Mucosa of rectum (tissue), 2 donors: ENCODE measurements around the gene CTRB1.

ENCODE experiments used
- H3K27ac ChIP-seq, 2 donors: one replicate each; pipeline ENCODE4 v1.7.0; 2013; ENCODE audit warnings: inconsistent platforms in 2 of 2, low read depth in 2 of 2, low read length in 2 of 2
- H3K27me3 ChIP-seq, 2 donors: one replicate each; pipeline ENCODE4 v1.7.0; 2013; ENCODE audit warnings: low read length in 2 of 2; ENCODE audit not compliant: control insufficient read depth in 2 of 2, insufficient read depth in 2 of 2
- H3K36me3 ChIP-seq, 2 donors: one replicate each; pipeline ENCODE4 v1.7.0; 2013; ENCODE audit warnings: low read length in 2 of 2; ENCODE audit not compliant: control insufficient read depth in 2 of 2, insufficient read depth in 2 of 2
- H3K4me1 ChIP-seq, 2 donors: one replicate each; pipeline ENCODE4 v1.7.0; 2013; ENCODE audit warnings: low read length in 2 of 2, mild to moderate bottlenecking in 1 of 2; ENCODE audit not compliant: control insufficient read depth in 2 of 2, insufficient read depth in 2 of 2
- H3K4me3 ChIP-seq, 2 donors: one replicate each; pipeline ENCODE4 v1.7.0; 2013; ENCODE audit warnings: low read length in 2 of 2
- H3K9ac ChIP-seq, 2 donors: one replicate each; pipeline ENCODE4 v1.7.0; 2013; ENCODE audit warnings: low read length in 2 of 2, low read depth in 1 of 2, mild to moderate bottlenecking in 1 of 2
- H3K9me3 ChIP-seq, 2 donors: one replicate each; pipeline ENCODE4 v1.7.0; 2013; ENCODE audit warnings: low read length in 2 of 2; ENCODE audit not compliant: control insufficient read depth in 2 of 2
- donor health status: healthy.
- donor health status: Normal muscosa, but diverticular disease.

Gene CTRB1

DNA sequence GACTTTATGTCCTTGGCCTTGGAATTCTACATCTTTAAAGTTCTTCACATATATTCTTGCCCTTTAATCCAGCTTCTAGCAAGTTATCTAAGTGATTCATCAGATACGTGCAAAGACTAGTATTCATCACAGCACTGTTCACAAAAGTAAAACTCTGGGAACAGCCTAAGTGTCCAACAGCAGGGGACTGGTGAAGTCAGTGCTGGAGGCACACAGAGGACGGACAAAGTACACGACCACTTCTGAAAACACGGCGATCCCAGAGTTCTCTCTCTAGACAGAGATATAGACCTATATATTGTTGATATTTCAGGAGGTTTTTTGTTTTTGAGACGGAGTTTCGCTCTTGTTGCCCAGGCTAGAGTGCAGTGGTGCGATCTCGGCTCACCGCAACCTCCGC, 12.8 kb downstream of the CTRB1 start:
- H3K9ac ChIP-seq = no peak overlapping the region
- no peaks in the 10 kb centered on the region for H3K9me3 ChIP-seq
- H3K4me1 ChIP-seq = peaks cover 8% of the 10 kb centered on the region in 2 donors
- H3K4me3 ChIP-seq = no peak overlapping the region
- peaks cover 0 to 2% of the 10 kb centered on the region in 2 donors for H3K27me3 ChIP-seq
- no peak overlapping the region for H3K27ac ChIP-seq
- peaks cover 38 to 59% of the 10 kb centered on the region in 2 donors for H3K36me3 ChIP-seq

DNA sequence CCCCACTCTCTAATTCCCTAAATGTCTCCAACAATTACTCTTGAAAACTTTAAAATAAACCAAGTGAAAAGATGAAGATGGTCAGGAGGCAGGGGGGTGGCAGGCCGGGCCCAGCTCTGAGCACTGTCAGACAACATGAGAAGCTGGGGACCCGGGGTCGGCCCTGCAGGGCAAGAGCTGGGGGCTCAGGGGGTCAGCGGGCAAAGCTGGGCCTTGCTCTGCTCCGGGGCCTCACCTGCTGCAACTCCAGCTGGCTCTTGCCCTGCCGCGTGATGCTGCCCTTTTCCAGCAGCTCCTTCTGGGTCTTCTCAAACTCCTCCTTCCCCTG, 14.8 kb downstream of the CTRB1 start:
- Histone ChIP-seq H3K36me3 (peaks cover 38 to 54% of the 10 kb centered on the region in 2 donors), H3K9me3 (no peaks in the 10 kb centered on the region), H3K27me3 (no peaks in the 10 kb centered on the region), H3K9ac (no peak overlapping the region), H3K27ac (no peak overlapping the region), H3K4me3 (no peak overlapping the region), H3K4me1 (peaks cover 8% of the 10 kb centered on the region in 2 donors)

DNA sequence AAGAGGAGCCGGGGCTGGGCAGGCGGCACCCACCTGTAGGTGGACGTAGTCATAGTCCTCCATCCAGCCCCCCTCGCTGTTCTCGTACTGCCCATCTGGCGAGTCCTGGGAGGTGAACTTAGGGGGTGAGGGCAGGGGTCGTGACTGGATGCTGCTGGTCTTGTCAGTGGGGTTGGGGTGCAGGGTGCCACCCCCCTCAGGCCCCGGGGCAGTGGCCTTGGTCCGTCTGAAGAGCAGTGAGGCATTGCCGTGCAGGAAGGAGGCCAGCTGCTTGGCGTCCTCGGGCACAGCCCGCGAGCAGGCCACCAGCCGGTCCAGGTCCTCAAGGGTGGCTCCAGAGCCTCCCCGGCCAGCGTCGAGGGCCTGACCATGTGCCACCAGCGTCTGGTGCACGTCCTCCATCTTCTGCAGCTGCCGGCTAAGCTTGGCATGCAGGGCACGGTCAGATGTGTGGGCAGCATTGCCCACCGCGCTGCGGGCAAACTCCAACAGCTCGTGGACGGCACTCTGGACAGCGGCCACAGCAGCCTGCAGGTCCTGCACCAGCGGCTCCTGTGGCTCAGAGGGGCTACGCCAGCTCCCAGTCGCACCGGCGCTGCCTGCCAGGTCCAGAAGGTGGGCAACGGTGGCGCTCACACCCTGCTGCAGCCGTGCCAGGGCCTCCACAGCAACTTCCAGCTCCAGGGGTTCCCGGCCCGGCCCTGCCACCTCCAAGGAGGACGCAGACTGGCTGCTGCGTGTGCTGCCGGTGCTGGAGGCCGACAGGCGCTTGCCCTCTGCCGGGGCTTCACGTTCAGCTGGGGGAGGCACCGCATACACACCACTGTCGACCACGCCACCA, 16.3 kb downstream of the CTRB1 start:
- Histone ChIP-seq H3K4me1 (peaks cover 8 to 11% of the 10 kb centered on the region in 2 donors), H3K9me3 (no peaks in the 10 kb centered on the region), H3K4me3 (no peak overlapping the region), H3K36me3 (peaks cover 27 to 44% of the 10 kb centered on the region in 2 donors), H3K27me3 (no peaks in the 10 kb centered on the region), H3K9ac (no peak overlapping the region), H3K27ac (no peak overlapping the region)

DNA sequence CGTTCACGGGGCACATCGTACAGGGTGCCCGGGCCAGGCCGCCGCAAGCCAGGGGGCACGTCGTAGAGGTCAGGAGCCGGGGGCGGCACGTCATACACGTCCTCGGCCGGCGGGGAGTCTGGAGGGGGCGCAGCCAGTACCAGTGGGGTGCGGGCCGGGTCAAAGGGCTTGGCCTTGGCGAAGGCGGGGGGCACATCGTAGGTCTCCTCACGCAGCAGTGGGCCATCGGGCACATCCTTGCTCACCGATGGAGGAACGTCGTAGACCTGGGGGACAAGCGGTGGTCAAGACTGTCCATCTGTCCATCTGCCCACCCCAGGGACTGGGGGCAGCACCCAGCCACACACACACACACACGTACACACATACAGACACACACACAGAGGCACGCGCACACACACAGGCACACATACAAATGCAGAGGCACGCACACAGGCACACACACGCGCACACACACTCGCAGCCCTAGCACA, 17.0 kb downstream of the CTRB1 start:
- peaks cover 8 to 11% of the 10 kb centered on the region in 2 donors for H3K4me1 ChIP-seq
- H3K9me3 ChIP-seq = no peaks in the 10 kb centered on the region
- no peak overlapping the region for H3K9ac ChIP-seq
- H3K4me3 ChIP-seq = no peak overlapping the region
- H3K27ac ChIP-seq = no peak overlapping the region
- H3K27me3 ChIP-seq = no peaks in the 10 kb centered on the region
- H3K36me3 ChIP-seq = peaks cover 25 to 43% of the 10 kb centered on the region in 2 donors

DNA sequence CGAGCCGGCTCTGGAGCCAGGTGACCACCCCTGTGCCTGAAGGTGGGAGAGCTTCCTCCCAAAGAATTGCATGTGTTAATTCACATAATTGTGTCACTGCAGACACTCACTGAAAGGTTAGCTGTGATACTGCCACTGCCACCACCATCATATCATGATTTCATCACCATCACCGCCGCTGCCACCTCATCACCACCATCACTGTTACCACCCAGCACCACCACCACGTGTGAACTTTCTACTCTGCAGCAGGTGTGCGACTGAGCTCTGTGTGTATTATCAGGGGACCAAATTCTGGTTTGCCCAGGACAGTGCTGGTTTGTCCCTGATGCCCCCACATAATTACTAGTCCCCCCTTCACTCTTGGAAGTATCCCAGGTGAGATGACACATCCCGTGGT, 17.4 kb downstream of the CTRB1 start:
- H3K27ac ChIP-seq = no peak overlapping the region
- H3K9ac ChIP-seq = no peak overlapping the region
- H3K36me3 ChIP-seq = peaks cover 30 to 48% of the 10 kb centered on the region in 2 donors
- H3K4me3 ChIP-seq = no peak overlapping the region
- H3K9me3 ChIP-seq = no peaks in the 10 kb centered on the region
- H3K27me3 ChIP-seq = no peaks in the 10 kb centered on the region
- peaks cover 8 to 11% of the 10 kb centered on the region in 2 donors for H3K4me1 ChIP-seq

DNA sequence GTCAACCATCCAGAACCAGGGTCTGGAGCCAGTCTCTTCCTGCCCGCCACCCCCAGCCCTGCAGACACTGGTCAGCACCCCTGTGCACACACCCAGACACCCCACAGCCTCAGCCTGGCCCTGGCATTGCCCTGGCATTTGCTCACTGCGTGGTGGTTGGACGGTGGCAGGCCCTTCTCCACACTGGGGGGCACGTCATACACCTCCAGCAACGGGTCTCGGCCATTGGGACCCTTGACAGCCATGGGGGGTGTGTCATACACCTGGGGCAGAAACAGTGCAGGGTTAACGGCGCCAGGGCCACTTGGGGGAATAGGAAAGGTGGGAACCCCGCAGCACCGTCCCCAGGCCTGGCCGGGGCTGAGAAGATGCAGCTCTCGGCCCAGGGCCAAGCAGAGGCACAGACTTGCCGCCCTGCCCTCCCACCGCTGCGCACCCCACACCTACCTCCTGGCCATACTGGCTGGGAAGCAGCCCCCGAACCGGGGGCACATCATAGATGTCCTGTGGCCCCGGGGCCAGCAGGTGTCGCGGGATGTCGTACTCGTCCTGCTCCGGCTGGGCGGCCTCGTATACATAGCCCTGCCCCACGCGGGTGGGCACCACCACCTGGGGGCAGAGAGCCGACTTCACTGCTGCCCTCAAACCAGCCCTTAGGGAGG, 18.1 kb downstream of the CTRB1 start:
- H3K27me3 ChIP-seq = no peaks in the 10 kb centered on the region
- H3K36me3 ChIP-seq = peaks cover 32 to 50% of the 10 kb centered on the region in 2 donors
- H3K27ac ChIP-seq = no peak overlapping the region
- peaks cover 8 to 11% of the 10 kb centered on the region in 2 donors for H3K4me1 ChIP-seq
- H3K4me3 ChIP-seq = no peak overlapping the region
- no peaks in the 10 kb centered on the region for H3K9me3 ChIP-seq
- no peak overlapping the region for H3K9ac ChIP-seq

DNA sequence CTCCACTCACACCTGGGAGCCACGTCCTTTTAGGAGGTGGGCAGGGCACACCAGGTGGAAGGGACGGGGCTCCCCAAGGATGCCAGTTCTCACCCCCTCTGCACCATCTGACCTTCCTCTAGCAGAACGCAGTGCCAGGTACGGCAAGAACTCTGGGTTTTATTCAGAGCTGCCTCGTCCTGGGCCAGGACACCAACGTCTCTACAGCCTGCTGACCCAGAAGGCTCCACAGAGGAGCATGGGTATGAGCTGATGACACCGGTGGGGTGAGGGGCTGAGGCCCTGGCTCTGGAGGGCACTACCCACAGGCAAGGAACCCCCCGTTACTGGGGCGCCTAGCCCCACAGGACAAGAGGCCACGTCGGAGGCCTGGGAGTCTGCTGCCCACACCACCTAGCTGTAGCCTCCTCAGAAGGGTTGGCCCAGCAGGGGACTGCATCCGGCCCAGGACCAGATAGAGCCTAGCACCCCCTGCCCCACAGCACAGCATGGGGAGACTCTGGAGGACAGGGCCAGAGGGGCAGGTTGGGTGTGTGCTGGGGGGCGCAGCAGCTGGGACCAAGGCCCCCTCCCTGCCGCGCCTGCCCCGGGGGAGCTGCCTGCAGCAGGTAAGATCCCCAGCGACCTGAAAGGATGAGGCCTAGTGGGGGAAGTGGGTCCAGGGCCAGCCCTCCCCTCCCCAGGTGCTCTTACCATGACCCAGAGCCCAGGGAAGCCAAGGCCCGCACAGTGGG, 18.8 kb downstream of the CTRB1 start:
- Histone ChIP-seq H3K9me3 (no peaks in the 10 kb centered on the region), H3K4me3 (no peak overlapping the region), H3K27ac (no peak overlapping the region), H3K4me1 (peaks cover 8 to 11% of the 10 kb centered on the region in 2 donors), H3K36me3 (peaks cover 39 to 47% of the 10 kb centered on the region in 2 donors), H3K9ac (no peak overlapping the region), H3K27me3 (no peaks in the 10 kb centered on the region)

DNA sequence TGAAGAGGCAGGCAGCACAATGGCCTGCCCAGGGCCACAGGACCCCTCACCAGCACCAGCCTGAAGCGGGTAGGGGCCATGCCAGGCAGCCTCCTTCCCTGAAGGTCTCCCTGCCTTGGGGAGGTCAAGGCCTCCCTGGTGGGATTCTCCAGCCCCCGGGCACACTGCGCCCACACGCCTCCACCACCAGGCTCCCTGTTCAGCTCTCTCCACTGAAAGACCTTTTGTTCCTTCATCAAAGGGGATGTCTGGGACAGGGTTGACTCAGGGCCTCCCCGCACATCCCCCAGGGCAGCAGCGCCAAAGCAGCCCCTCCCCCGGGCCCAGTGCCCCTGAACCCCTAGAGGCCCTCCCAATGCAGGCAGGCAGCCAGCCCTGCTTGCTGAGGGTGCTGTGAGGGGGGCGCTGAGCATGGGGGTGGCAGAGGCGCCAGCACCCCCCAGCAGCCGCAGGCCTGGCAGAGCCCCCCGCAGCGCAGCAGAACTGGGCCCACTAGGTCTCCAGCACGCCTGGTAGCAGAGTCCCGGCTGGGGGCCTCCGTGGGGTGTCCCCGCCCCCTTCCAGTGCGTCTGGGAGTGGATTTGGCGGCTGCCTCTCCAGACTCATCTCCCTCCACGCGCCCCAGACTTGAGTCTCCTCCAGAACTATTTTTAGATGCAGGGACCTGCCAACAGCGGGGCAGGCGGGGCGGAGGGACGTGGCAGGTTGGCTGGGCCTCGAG, 19.5 kb downstream of the CTRB1 start:
- no peak overlapping the region for H3K9ac ChIP-seq
- no peaks in the 10 kb centered on the region for H3K9me3 ChIP-seq
- H3K4me1 ChIP-seq = peaks cover 8 to 11% of the 10 kb centered on the region in 2 donors
- H3K4me3 ChIP-seq = no peak overlapping the region
- peaks cover 37 to 44% of the 10 kb centered on the region in 2 donors for H3K36me3 ChIP-seq
- H3K27ac ChIP-seq = peak overlapping the region in 1 of 2 donors; percentile 29
- no peaks in the 10 kb centered on the region for H3K27me3 ChIP-seq

DNA sequence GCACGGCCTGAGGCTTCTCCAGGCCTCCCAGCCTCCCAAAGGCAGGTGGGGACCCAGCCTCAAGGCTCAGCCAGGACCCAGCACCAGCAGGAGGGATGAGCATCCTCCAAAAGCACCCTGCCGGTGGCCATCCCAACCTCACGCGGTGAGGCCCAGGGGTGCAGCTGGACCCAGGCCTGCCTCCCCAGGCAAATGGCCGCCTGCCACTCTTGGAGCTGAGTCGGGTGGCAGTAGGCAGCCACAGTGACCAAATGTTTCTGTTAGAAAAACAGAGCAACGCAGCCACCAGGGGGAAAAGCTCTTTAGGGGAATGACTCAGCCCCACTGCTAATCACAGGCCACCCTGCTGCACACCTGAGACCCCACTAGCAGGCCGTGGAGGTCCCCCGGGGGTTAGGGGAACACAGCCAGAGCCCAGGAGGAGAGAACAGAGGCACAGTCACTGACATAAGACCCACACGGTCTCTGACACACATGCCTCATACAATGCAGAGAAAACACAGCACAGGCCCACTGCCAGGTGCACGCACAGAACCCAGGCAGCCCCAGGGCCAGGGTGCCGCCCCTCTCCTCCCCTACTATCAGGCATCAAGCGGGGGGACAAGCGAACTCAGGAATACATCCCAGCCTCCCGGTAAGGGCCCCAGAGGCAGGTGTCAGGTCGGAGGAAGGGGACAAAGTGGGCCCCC, 20.2 kb downstream of the CTRB1 start:
- Histone ChIP-seq H3K9me3 (no peaks in the 10 kb centered on the region), H3K27me3 (no peaks in the 10 kb centered on the region), H3K9ac (no peak overlapping the region), H3K4me1 (peaks cover 10 to 11% of the 10 kb centered on the region in 2 donors), H3K36me3 (peaks cover 36 to 44% of the 10 kb centered on the region in 2 donors), H3K27ac (peak overlapping the region in 1 of 2 donors; percentile 29), H3K4me3 (no peak overlapping the region)
